IPS-15b (cell line): ENCODE data around the gene ECM1.

ENCODE experiments used
- H3K27me3 ChIP-seq: one replicate; pipeline ENCODE4 v1.6.1; 2013; ENCODE audit warnings: low read length; ENCODE audit not compliant: control insufficient read depth, insufficient read depth
- H3K36me3 ChIP-seq: one replicate; pipeline ENCODE4 v1.6.1; 2013; ENCODE audit warnings: low read length; ENCODE audit not compliant: control insufficient read depth, insufficient read depth
- H3K4me1 ChIP-seq: one replicate; pipeline ENCODE4 v1.6.1; 2013; ENCODE audit warnings: mild to moderate bottlenecking, low read length; ENCODE audit not compliant: control insufficient read depth, insufficient read depth
- H3K4me3 ChIP-seq: one replicate; pipeline ENCODE4 v1.5.1; 2013; ENCODE audit warnings: low read depth, low read length
- H3K9ac ChIP-seq: one replicate; pipeline ENCODE4 v1.6.1; 2013; ENCODE audit warnings: low read depth, mild to moderate bottlenecking, low read length
- H3K9me3 ChIP-seq: one replicate; pipeline ENCODE4 v1.6.1; 2013; ENCODE audit warnings: mild to moderate bottlenecking, low read length; ENCODE audit not compliant: control insufficient read depth, insufficient read depth

The ECM1 gene

DNA sequence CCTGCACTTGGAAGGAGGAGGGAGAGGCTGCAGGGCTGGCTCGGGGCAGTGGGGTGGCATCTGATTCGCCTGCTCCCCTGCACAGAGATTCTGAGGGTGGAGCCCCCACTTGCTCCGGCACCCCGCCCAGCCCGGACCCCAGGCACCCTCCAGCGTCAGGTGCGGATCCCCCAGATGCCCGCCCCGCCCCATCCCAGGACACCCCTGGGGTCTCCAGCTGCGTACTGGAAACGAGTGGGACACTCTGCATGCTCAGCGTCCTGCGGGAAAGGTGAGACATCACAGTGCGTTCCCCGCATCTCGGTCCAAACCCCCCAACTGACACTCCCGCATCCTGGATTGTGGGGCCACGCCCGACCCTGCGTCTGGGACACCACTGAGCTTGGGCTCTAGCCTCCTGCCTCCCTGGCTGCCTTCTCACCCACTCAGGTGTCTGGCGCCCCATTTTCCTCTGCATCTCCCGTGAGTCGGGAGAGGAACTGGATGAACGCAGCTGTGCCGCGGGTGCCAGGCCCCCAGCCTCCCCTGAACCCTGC, 49.2 kb downstream of the ECM1 start:
- H3K36me3 ChIP-seq = peaks cover 12% of the 10 kb centered on the region
- no peaks in the 10 kb centered on the region for H3K27me3 ChIP-seq
- no peak overlapping the region for H3K9ac ChIP-seq
- H3K4me1 ChIP-seq = peaks cover 3% of the 10 kb centered on the region
- no peak overlapping the region for H3K4me3 ChIP-seq
- H3K9me3 ChIP-seq = no peaks in the 10 kb centered on the region

DNA sequence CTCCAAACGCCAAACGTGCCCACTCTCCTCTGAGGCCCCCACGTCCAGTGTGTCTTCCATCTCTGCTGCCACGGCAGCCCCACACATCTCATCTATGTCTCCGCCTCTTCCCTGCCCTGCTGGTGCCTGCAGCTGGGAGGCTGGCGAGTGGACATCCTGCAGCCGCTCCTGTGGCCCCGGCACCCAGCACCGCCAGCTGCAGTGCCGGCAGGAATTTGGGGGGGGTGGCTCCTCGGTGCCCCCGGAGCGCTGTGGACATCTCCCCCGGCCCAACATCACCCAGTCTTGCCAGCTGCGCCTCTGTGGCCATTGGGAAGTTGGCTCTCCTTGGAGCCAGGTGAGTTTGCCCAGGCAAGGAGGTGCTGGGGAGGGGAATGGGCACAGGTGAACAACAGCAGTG, 49.9 kb downstream of the ECM1 start:
- no peak overlapping the region for H3K9ac ChIP-seq
- H3K36me3 ChIP-seq = peaks cover 12% of the 10 kb centered on the region
- no peaks in the 10 kb centered on the region for H3K9me3 ChIP-seq
- H3K4me3 ChIP-seq = no peak overlapping the region
- peaks cover 3% of the 10 kb centered on the region for H3K4me1 ChIP-seq
- no peaks in the 10 kb centered on the region for H3K27me3 ChIP-seq

DNA sequence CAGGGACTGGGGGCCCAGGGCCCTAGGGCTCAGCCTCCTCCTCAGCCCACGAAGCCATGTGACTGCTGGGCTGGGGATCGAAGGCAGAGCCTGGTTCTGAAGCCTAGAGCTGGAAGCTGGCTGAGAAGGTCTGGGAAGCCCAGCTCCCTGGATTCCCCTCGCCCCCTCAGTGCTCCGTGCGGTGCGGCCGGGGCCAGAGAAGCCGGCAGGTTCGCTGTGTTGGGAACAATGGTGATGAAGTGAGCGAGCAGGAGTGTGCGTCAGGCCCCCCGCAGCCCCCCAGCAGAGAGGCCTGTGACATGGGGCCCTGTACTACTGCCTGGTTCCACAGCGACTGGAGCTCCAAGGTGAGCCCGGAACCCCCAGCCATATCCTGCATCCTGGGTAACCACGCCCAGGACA, 50.4 kb downstream of the ECM1 start:
- Histone ChIP-seq H3K4me3 (no peak overlapping the region), H3K27me3 (no peaks in the 10 kb centered on the region), H3K4me1 (peaks cover 8% of the 10 kb centered on the region), H3K9ac (no peak overlapping the region), H3K36me3 (peaks cover 12% of the 10 kb centered on the region), H3K9me3 (no peaks in the 10 kb centered on the region)

DNA sequence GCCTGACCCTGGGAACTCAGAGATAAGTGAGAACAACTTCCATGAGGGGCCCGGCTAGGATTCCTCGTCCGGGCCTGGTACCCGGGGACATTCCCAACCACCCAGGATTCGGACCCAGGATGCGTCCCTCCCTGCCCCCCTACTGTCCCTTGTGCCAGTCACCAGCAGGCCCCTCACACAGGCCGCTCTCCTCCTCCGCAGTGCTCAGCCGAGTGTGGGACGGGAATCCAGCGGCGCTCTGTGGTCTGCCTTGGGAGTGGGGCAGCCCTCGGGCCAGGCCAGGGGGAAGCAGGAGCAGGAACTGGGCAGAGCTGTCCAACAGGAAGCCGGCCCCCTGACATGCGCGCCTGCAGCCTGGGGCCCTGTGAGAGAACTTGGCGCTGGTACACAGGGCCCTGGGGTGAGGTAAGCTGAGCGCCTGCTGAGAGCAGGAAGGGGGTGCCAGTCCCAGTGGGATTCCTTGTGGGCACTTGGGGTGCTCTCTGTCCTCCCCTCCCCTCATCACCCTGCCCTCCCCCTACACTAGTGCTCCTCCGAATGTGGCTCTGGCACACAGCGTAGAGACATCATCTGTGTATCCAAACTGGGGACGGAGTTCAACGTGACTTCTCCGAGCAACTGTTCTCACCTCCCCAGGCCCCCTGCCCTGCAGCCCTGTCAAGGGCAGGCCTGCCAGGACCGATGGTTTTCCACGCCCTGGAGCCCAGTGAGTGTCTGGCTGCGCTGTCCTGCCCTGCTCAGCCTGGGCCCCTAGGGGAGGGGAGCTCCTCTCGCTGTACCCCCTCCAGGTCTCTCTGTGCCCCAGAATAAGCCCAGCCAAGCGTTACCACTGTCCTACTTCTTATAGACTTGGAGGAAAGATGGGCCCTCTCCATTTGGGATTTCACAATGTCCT, 51.1 kb downstream of the ECM1 start:
- no peak overlapping the region for H3K9ac ChIP-seq
- peaks cover 12% of the 10 kb centered on the region for H3K36me3 ChIP-seq
- no peaks in the 10 kb centered on the region for H3K9me3 ChIP-seq
- no peak overlapping the region for H3K4me3 ChIP-seq
- H3K4me1 ChIP-seq = peaks cover 15% of the 10 kb centered on the region
- H3K27me3 ChIP-seq = no peaks in the 10 kb centered on the region

DNA sequence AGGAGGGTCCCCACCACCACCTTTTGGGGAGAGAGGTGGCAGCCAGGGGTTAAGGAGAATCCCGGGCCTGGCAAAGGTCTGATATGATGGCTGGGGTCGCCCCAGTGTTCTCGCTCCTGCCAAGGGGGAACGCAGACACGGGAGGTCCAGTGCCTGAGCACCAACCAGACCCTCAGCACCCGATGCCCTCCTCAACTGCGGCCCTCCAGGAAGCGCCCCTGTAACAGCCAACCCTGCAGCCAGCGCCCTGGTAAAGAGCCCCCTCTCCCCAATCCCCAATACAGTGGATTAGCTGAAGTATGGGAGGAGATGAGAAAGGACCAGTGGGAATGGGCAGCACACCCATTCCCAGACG, 51.7 kb downstream of the ECM1 start:
- Histone ChIP-seq H3K36me3 (peaks cover 12% of the 10 kb centered on the region), H3K9ac (no peak overlapping the region), H3K4me3 (no peak overlapping the region), H3K4me1 (peaks cover 17% of the 10 kb centered on the region), H3K9me3 (no peaks in the 10 kb centered on the region), H3K27me3 (no peaks in the 10 kb centered on the region)

DNA sequence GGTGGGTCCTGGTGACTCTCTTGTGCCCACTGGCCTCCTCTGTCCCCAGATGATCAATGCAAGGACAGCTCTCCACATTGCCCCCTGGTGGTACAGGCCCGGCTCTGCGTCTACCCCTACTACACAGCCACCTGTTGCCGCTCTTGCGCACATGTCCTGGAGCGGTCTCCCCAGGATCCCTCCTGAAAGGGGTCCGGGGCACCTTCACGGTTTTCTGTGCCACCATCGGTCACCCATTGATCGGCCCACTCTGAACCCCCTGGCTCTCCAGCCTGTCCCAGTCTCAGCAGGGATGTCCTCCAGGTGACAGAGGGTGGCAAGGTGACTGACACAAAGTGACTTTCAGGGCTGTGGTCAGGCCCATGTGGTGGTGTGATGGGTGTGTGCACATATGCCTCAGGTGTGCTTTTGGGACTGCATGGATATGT, 52.1 kb downstream of the ECM1 start:
- Histone ChIP-seq H3K4me3 (no peak overlapping the region), H3K9me3 (no peaks in the 10 kb centered on the region), H3K9ac (no peak overlapping the region), H3K27me3 (no peaks in the 10 kb centered on the region), H3K36me3 (peaks cover 12% of the 10 kb centered on the region), H3K4me1 (peaks cover 21% of the 10 kb centered on the region)

DNA sequence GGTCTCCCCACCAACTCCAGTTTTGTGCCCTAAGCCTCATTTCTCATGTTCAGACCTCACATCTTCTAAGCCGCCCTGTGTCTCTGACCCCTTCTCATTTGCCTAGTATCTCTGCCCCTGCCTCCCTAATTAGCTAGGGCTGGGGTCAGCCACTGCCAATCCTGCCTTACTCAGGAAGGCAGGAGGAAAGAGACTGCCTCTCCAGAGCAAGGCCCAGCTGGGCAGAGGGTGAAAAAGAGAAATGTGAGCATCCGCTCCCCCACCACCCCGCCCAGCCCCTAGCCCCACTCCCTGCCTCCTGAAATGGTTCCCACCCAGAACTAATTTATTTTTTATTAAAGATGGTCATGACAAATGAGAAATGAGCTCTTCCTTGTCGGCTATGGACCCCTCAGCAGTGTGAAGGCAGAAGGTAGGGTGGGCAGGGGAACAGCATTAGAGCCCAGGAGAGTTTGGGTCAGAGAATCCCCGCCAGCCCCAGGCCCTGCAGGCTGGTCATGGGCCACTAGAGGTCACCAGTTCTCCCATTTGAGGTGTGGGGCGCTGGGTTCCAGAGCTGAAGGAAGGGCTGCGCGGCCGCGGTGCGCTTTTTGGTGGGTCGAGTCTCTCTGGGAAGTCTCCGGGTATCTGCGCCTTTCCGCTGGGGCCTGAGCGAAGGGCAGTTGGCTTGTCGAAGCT, 52.8 kb downstream of the ECM1 start:
- Histone ChIP-seq H3K4me1 (peaks cover 21% of the 10 kb centered on the region), H3K36me3 (peaks cover 10% of the 10 kb centered on the region), H3K4me3 (peak overlapping the region; percentile 89), H3K9me3 (no peaks in the 10 kb centered on the region), H3K27me3 (no peaks in the 10 kb centered on the region), H3K9ac (peak overlapping the region; percentile 84)

DNA sequence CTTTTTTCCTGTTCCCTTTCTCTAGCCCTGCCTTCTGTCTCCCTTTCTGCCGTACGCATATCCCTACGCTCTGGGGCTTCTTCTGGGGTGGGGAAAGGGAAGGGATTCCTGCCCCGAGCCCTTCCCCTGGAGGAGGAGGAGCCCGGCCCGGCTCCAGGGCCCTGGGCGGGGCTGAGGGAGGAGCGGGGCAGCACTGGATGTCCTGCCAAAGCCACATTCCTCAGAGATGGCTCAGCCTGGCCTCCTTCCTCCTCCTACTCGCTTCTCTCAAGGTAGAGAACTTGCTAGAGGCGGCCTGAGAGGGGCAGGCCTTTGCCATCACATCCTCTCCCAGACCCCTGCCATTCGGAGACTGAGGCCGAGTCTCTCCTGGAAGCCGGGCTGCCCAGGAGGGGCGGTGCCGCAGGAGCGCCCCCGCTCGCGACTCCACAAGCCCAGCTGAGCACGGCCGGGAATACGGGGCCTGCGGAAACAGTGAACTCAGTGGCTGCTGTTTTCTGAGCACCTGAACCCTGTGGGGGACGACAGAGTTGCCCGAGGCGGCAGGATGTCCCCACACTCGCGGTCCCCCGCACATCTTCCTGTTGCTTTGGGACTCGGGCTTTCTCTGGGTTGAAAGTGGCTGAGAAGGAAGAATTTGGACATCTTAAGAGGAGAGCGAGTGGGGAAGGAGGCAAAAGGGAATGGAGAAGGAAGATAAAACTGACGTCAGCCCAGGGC, 53.5 kb downstream of the ECM1 start:
- Histone ChIP-seq H3K27me3 (no peaks in the 10 kb centered on the region), H3K4me1 (peaks cover 22% of the 10 kb centered on the region), H3K36me3 (peaks cover 8% of the 10 kb centered on the region), H3K9ac (peak overlapping the region; percentile 84), H3K9me3 (no peaks in the 10 kb centered on the region), H3K4me3 (peak overlapping the region; percentile 89)

DNA sequence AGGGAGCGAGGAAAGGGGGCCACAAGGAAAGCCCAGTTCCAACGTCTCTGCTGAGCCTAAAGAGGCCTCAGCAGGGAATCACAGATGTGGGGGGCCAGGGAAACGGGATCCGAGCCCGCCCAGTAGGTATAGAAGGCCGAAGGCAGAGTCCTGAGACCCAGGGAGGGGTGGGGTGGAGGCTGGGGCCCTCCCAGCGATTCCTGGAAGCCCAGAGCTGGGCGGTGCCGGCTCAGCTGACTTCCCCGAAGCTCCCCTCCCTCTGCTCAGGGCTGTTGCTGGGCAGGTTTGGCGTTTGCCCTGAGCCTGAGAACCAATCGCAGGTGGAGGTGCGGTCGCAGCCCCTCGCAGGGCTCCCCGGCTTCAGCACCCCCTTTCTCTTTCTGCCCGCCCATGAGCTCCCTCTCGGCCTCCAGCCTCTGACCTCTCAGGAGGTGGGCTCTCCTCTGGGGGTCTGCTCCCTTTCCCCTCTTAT, 54.1 kb downstream of the ECM1 start:
- peak overlapping the region; percentile 89 for H3K4me3 ChIP-seq
- H3K4me1 ChIP-seq = peaks cover 28% of the 10 kb centered on the region
- H3K9me3 ChIP-seq = no peaks in the 10 kb centered on the region
- H3K27me3 ChIP-seq = no peaks in the 10 kb centered on the region
- H3K36me3 ChIP-seq = peaks cover 8% of the 10 kb centered on the region
- peak overlapping the region; percentile 84 for H3K9ac ChIP-seq

DNA sequence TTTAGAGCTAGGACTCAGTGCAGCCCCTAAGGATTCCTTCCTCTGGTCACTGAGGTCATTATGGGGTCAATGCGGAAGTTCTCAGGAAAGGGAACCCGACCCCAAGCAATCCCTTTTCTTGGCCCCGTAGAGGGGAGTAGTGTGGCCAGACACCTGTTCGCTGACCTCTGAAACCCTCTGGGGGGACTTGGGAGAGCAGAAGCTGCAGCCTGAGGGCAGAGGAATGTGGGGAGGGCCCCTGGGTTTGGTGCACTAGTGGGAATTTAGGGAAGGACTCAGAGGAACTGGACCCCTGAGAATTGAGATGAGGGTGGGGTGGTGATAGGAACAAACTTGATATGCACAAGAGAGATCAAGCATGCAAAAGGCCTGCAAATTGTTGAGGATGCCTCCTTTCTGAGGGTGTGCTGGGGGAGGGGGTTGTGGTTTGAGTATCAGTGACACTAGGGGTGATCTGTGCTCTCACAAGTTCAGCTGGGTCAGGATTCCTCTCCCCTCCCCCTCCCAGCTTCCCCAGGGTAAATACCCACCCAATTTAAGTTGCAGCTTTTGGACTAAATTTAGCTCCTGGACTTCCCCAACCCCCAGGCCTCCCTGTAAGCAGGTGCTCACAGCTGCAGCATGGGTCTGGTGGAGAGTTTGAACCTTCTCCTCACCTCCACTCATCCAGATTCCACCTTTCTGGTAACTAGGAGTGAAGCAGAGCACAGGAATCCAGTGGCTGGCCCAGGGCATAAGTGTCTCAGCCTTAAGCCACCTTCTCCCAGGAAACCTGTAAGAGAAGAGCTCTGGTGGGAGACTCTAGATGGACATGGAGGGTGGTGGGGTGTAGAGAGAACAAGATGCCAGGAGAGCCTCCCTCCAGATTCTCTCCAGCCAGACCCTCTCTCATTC, 54.8 kb downstream of the ECM1 start:
- Histone ChIP-seq H3K9me3 (no peaks in the 10 kb centered on the region), H3K4me1 (peaks cover 34% of the 10 kb centered on the region), H3K27me3 (no peaks in the 10 kb centered on the region), H3K9ac (peak overlapping the region; percentile 84), H3K36me3 (peaks cover 8% of the 10 kb centered on the region), H3K4me3 (peak overlapping the region; percentile 89)
